ENCODE results near the gene PICALM.

- TF ChIP-seq CTCF (IDR thresholded peaks at IDR 0.05; ENCODE audit: extremely low read depth in 1 of 2, insufficient read depth in 1 of 2, low read depth in 1 of 2, low read length in 2 of 2), result no peak
- TF ChIP-seq POLR2A (IDR thresholded peaks at IDR 0.05; ENCODE audit: low read depth, low read length), result no peak
Measured at GRCh38 chr11:86061483-86062205, 7.2 kb downstream of the PICALM start.

Measured in endothelial cell of umbilical vein (primary cell).